HG02759 (cell line): ENCODE data around the gene ACACA.

ENCODE experiments used
- ATAC-seq: cut with Tn5 transposase; IDR thresholded peaks from one replicate; pipeline ENCODE4 v1.9.1; 2021; ENCODE audit warnings: mild to moderate bottlenecking, moderate library complexity; ENCODE audit not compliant: unreplicated experiment

ACACA gene

GRCh38 chr17:37107406-37108083 lies 299.1 kb downstream of the ACACA start:
- ATAC-seq, result no peak

- ATAC-seq, result no peak
These were observed 300.6 kb downstream of the ACACA start for GRCh38 chr17:37106049-37106448.

GRCh38 chr17:37103231-37103630 lies 303.4 kb downstream of the ACACA start:
- no peak for ATAC-seq

GRCh38 chr17:37101306-37101705 lies 305.3 kb downstream of the ACACA start:
- ATAC-seq, result no peak

- no peak for ATAC-seq
These were observed 306.4 kb downstream of the ACACA start for GRCh38 chr17:37100231-37100630.

GRCh38 chr17:37098910-37099664 lies 307.5 kb downstream of the ACACA start:
- ATAC-seq, result no peak

- no peak for ATAC-seq
These were observed 308.5 kb downstream of the ACACA start for GRCh38 chr17:37098152-37098551.

GRCh38 chr17:37097154-37097553 lies 309.5 kb downstream of the ACACA start:
- no peak for ATAC-seq

- ATAC-seq, result no peak
These were observed 310.6 kb downstream of the ACACA start for GRCh38 chr17:37096071-37096470.

- ATAC-seq, result no peak
These were observed 312.2 kb downstream of the ACACA start for GRCh38 chr17:37094391-37094790.

- no peak for ATAC-seq
These were observed 313.9 kb downstream of the ACACA start for GRCh38 chr17:37092701-37093100.

- no peak for ATAC-seq
These were observed 314.6 kb downstream of the ACACA start for GRCh38 chr17:37092071-37092470.

GRCh38 chr17:37090941-37091340 lies 315.7 kb downstream of the ACACA start:
- no peak for ATAC-seq

- ATAC-seq, result peak; percentile 77
These were observed 316.7 kb downstream of the ACACA start for GRCh38 chr17:37089956-37090355.

- no peak for ATAC-seq
These were observed 317.7 kb downstream of the ACACA start for GRCh38 chr17:37088913-37089312.

- no peak for ATAC-seq
These were observed 318.2 kb downstream of the ACACA start for GRCh38 chr17:37088459-37088858.

- ATAC-seq, result no peak
These were observed 319.0 kb downstream of the ACACA start for GRCh38 chr17:37087683-37088082.

- ATAC-seq, result no peak
These were observed 319.7 kb downstream of the ACACA start for GRCh38 chr17:37086948-37087347.

GRCh38 chr17:37086334-37086733 lies 320.3 kb downstream of the ACACA start:
- no peak for ATAC-seq

GRCh38 chr17:37084372-37084771 lies 322.3 kb downstream of the ACACA start:
- ATAC-seq, result no peak

GRCh38 chr17:37083456-37083855 lies 323.2 kb downstream of the ACACA start:
- no peak for ATAC-seq

- ATAC-seq, result no peak
These were observed 323.7 kb downstream of the ACACA start for GRCh38 chr17:37082985-37083384.
